ENCODE results near the gene TBC1D1. TPM values are rescaled to one million over a fixed set of nuclear protein-coding genes. Genes with fewer than 3 reads are reported as not detected.

The TBC1D1 gene
- total RNA-seq, 1 experiment from 2014 or later = 106 TPM

DNA sequence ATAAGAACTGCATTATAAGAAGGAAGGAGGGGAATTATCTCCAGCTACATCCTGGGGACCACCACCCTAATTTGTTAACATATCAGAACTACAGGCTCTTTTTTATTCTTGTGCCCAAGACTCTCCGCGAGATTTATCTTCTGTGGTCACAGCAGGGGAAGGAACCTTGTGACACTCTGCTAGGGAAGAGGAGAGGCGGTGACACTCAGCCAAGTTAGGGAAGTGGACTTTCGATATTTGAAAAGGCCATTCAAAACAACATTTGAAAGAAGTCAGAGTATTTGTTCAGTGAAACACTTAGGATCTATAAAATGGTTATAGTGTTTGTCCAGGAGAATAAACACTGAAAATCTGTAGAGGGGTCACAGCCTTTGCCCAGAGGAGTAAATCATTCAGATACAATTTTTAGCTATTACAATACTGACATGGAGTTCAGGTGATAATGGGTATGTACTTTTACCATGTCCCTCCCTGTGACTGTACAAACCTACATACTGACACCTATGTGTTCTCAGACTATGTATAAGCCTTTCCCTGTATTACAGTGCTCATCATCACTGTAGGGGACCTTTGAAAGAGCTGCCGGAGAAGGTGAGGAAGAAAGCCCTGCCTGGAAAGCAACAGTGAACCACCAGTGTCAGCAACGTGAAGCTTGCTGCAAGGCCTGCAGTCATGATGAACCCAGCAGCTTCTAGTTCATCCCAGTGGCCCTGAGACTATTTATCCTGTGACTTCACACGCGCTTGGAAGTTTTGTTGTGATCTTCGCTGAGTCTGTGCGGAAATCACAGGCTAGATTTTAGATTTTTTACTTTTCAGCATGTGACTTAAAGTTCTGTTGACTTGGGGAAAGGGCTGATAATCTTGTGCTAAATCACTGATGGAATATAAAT, 60.8 kb downstream of the TBC1D1 start:
- DNase-seq = no peak
- no peak for TF ChIP-seq EZH2 (IDR thresholded peaks at IDR 0.05; ENCODE audit: low read depth)
- TF ChIP-seq, protein P1, sequence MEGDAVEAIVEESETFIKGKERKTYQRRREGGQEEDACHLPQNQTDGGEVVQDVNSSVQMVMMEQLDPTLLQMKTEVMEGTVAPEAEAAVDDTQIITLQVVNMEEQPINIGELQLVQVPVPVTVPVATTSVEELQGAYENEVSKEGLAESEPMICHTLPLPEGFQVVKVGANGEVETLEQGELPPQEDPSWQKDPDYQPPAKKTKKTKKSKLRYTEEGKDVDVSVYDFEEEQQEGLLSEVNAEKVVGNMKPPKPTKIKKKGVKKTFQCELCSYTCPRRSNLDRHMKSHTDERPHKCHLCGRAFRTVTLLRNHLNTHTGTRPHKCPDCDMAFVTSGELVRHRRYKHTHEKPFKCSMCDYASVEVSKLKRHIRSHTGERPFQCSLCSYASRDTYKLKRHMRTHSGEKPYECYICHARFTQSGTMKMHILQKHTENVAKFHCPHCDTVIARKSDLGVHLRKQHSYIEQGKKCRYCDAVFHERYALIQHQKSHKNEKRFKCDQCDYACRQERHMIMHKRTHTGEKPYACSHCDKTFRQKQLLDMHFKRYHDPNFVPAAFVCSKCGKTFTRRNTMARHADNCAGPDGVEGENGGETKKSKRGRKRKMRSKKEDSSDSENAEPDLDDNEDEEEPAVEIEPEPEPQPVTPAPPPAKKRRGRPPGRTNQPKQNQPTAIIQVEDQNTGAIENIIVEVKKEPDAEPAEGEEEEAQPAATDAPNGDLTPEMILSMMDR (conservative IDR thresholded peaks at IDR 0.05) = no peak
- intact Hi-C loops (cut with micrococcal nuclease; ENCODE audit: unreplicated experiment) = no loop called here
- no peaks in the 10 kb centered on the region for H3K9me3 ChIP-seq (ENCODE audit: insufficient read depth, low read depth)
- no peaks in the 10 kb centered on the region for H3K36me3 ChIP-seq (ENCODE audit: low read depth)
- ChIA-PET CTCF (interaction anchor here (0.5 kb wide), 1 partner anchor 907 kb away, joined by 4 read pairs; no protein-coding TSS in a partner anchor), POLR2A (ENCODE audit: unreplicated experiment) (interaction anchor here (0.6 to 0.7 kb wide), 2 partner anchors 14 to 60 kb away, joined by 3 to 5 read pairs; no protein-coding TSS in a partner anchor)
- no peak overlapping the region for H3K4me2 ChIP-seq
- H3K9me2 ChIP-seq (ENCODE audit: insufficient read depth) = no peaks in the 10 kb centered on the region; the same call in 1 of the 2 replicates
- no peak overlapping the region for H3K27ac ChIP-seq
- H3K4me3 ChIP-seq = no peak overlapping the region
- no TSS peak for BruUV-seq (replicated peaks)
- H3K79me2 ChIP-seq (ENCODE audit: low read depth) = no peaks in the 10 kb centered on the region
- no peaks in the 10 kb centered on the region for H3F3A ChIP-seq (ENCODE audit: insufficient read depth, low read depth)
- H3K27me3 ChIP-seq (ENCODE audit: insufficient read depth, low read depth) = no peaks in the 10 kb centered on the region
- H3K4me1 ChIP-seq (replicated peaks; ENCODE audit: insufficient read depth) = no peaks in the 10 kb centered on the region
- H4K20me1 ChIP-seq (ENCODE audit: insufficient read depth) = no peaks in the 10 kb centered on the region
- H2AFZ ChIP-seq = no peak overlapping the region

DNA sequence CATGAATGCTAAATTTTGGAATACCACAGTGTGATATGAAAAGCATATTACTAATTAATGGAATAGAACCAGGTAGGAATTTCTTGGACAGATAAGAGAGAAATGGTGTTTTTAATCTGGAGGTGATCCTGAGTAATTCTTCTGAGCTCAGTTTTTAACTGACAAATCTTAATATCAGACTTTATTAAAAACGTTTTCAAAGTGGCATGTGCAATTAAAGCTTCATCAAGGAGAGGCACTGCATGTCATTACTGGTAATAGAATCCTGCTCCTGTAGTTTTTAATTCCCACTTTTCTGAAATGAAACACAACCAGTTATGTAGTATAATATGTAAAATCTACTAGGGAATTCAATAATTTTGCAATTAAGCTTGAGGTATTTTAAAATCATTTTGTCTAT, 62.3 kb downstream of the TBC1D1 start:
- CTCF ChIA-PET = no interaction called here
- no peaks in the 10 kb centered on the region for H4K20me1 ChIP-seq (ENCODE audit: insufficient read depth)
- TF ChIP-seq, protein P1 (conservative IDR thresholded peaks at IDR 0.05) = no peak
- TF ChIP-seq EZH2 (IDR thresholded peaks at IDR 0.05; ENCODE audit: low read depth) = no peak
- BruUV-seq (replicated peaks) = no TSS peak
- intact Hi-C loops (cut with micrococcal nuclease; ENCODE audit: unreplicated experiment) = no loop called here
- no peaks in the 10 kb centered on the region for H3K27me3 ChIP-seq (ENCODE audit: insufficient read depth, low read depth)
- H2AFZ ChIP-seq = no peak overlapping the region
- no peaks in the 10 kb centered on the region for H3K79me2 ChIP-seq (ENCODE audit: low read depth)
- no peaks in the 10 kb centered on the region for H3K36me3 ChIP-seq (ENCODE audit: low read depth)
- no peak overlapping the region for H3K4me3 ChIP-seq
- no peaks in the 10 kb centered on the region; the same call in 1 of the 2 replicates for H3K9me2 ChIP-seq (ENCODE audit: insufficient read depth)
- no peak overlapping the region for H3K4me2 ChIP-seq
- no peaks in the 10 kb centered on the region for H3K4me1 ChIP-seq (replicated peaks; ENCODE audit: insufficient read depth)
- no peaks in the 10 kb centered on the region for H3K9me3 ChIP-seq (ENCODE audit: insufficient read depth, low read depth)
- POLR2A ChIA-PET (ENCODE audit: unreplicated experiment) = no interaction called here
- H3F3A ChIP-seq (ENCODE audit: insufficient read depth, low read depth) = no peaks in the 10 kb centered on the region
- H3K27ac ChIP-seq = no peak overlapping the region
- DNase-seq = no peak

DNA sequence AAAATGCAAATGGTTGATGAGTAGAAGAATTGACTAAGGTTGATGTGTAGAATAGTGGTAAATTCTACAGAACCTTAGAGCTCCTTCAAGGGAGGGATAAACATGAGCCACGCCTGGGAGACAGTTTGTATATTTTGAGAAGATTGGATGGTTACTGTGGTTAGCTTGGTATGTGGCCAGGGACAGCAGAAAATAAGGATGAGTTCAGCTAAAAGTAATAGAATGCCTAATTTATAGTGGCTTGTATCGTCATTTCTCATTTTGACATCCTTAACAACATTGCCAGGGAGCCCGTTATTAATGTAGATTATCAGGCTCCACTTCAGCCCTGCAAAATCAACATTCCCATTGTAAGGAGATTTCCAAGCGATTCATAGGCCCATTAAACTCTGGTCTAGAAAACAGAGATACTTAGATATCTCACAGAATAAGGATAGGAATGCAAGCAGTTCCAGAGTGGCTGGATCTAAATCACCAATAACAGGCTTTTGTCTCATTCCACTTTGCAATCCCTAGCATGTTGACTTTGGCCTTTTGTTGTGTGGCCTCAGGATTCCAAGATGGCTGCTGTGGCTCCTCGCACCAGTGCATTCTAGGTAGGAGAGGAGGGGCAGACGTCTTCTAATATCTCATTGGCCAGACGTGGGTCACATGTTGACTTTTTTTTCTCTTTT, 62.9 kb downstream of the TBC1D1 start:
- Histone ChIP-seq H4K20me1 (ENCODE audit: insufficient read depth) (no peaks in the 10 kb centered on the region), H3K27ac (no peak overlapping the region), H3K4me3 (no peak overlapping the region), H2AFZ (no peak overlapping the region), H3K9me2 (ENCODE audit: insufficient read depth) (no peaks in the 10 kb centered on the region; the same call in 1 of the 2 replicates), H3K9me3 (ENCODE audit: insufficient read depth, low read depth) (no peaks in the 10 kb centered on the region), H3K27me3 (ENCODE audit: insufficient read depth, low read depth) (no peaks in the 10 kb centered on the region), H3F3A (ENCODE audit: insufficient read depth, low read depth) (no peaks in the 10 kb centered on the region), H3K4me1 (replicated peaks; ENCODE audit: insufficient read depth) (no peaks in the 10 kb centered on the region), H3K36me3 (ENCODE audit: low read depth) (no peaks in the 10 kb centered on the region), H3K79me2 (ENCODE audit: low read depth) (no peaks in the 10 kb centered on the region), H3K4me2 (no peak overlapping the region)
- no peak for DNase-seq
- intact Hi-C loops (cut with micrococcal nuclease; ENCODE audit: unreplicated experiment) = no loop called here
- TF ChIP-seq EZH2 (IDR thresholded peaks at IDR 0.05; ENCODE audit: low read depth) = no peak
- TF ChIP-seq, protein P1 (conservative IDR thresholded peaks at IDR 0.05) = no peak
- CTCF ChIA-PET = no interaction called here
- BruUV-seq (replicated peaks) = no TSS peak
- POLR2A ChIA-PET (ENCODE audit: unreplicated experiment) = no interaction called here

Measured in PC-9 (cell line).